ENCODE measurements around the gene RAD50. TPM values are rescaled to one million over a fixed set of nuclear protein-coding genes. Genes with fewer than 3 reads are reported as not detected.

RAD50 gene
- total and polyA plus RNA-seq, 2 of the 4 experiments (the other 2 are of a cell fraction) = 5.2 to 6.2 TPM

DNA sequence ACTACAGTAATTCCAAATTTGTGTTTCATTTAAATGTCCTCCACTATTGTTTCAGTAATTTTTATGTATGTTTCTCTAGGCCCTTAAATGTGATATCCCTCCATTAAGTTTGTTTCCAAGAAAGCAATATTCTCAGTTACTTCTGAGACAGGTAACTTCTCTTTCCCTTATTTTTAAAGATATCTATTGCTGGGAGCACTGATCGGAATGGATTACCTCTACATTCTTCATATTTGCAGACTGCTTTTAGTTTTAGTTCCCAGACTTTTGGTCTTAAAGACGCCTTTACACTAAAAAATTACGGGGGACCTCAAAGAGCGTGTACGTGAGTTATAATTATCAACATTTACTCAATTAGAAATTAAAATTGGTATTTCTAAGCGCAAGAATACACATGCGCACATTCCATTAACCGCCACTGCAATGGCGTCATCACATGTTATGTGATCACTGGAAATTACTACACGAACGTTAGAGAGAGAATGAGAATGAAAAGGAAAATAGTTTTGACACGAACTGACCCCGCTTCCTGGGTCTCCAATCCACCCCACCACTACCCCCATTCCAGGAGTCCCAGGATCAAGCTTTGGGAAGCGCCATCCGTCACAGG, 519 bp upstream of the RAD50 start (continued):
- TF ChIP-seq, protein P1, sequence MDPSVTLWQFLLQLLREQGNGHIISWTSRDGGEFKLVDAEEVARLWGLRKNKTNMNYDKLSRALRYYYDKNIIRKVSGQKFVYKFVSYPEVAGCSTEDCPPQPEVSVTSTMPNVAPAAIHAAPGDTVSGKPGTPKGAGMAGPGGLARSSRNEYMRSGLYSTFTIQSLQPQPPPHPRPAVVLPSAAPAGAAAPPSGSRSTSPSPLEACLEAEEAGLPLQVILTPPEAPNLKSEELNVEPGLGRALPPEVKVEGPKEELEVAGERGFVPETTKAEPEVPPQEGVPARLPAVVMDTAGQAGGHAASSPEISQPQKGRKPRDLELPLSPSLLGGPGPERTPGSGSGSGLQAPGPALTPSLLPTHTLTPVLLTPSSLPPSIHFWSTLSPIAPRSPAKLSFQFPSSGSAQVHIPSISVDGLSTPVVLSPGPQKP (IDR thresholded peaks at IDR 0.05; ENCODE audit: borderline replicate concordance, low read depth, low read length) = no peak
- no peak for TF ChIP-seq MXI1 (IDR thresholded peaks at IDR 0.05; ENCODE audit: borderline replicate concordance, low read depth, low read length)
- no peak for TF ChIP-seq POLR2A (IDR thresholded peaks at IDR 0.05; ENCODE audit: low read depth, low read length)

Data from IMR-90 (cell line).